Activated CD4-positive, alpha-beta T cell treated with anti-CD3 and anti-CD28 coated beads, Interleukin-2, Interleukin-4, amounts not matched to agents 100 ng/mL and 50 ng/mL, durations not matched to agents 16 hours and 8 hours (primary cell): ENCODE data around the gene GPAT3.
A peak's percentile ranks its signal among the peaks of the same experiment; 100 is the strongest.
"Not testable (repeated sequence)": the region's sequence is repeated elsewhere in the genome, so short reads cannot be mapped to it uniquely, and the experiment has no call there.

Experiments used
- DNase-seq: peaks from one replicate; pipeline ENCODE4 v3.0.0-alpha.2; 2020; ENCODE audit warnings: low spot score

Gene GPAT3

DNA sequence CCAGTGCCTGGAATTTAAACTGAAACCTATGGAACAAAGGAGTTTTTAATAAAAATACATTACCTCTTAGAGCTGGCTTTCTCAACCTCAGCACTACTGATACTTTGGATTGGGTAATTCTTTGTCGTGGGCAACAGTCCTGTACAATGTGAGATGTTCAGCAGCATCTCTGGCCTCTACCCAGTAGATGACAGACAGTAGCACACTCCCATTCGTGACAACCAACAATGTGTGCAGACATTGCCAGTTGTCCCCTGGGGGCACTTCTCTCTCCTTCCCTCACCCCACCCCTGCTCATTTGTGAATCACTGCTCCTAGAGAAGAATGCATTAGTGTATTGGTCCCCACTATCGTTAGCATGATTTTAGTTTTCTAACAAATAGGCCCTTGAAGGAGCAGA is 16.2 kb downstream of the GPAT3 start:
- no peak for DNase-seq

DNA sequence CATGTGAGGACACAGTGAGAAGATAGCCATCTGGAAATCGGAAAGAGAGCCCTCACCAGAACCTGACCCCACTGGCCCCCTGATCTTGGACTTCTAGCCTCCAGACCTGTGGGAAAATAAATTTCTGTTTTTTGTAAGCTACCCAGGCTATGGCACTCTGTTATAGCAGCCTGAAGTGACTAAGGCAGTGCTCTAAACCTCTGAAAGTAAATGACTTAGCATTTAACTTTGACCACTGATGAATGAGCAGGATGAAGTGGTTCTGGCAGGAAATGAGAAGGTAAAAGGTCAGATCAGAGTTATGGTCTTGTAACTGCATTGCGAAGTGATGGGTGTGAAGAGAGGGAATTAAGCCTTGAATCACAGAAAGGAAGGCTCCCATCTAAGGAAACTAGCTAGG is 17.0 kb downstream of the GPAT3 start:
- DNase-seq, result peak; percentile 53

DNA sequence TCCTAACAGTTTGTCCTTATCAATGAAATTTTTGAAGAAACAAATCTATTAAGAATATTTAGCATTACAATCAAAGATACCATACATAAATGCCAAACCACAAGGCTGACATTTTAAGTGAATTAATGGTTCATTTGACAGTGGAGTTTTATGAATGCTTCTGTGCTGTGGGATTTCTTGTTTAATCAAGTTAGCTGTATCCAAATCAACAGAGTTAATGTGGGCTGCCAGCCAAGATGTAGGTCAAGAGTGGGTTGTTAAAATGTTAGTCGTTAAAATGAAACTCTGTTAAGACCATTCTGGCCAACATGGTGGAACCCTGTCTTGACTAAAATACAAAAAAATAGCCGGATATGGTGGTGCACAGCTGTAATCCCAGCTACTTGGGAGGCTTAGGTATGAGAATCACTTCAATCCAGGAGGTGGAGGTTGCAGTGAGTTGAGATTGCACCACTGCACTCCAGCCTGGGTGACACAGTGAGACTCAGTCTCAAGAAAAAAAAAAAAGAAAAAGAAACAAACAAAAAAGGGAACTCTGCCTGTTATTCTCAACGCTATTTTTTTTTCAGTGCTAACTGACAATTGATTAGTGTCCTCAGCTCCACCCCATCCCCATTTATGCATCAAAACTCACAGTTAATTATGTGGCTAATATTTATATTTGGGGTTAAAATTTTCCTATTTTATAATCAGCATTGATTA is 20.2 kb downstream of the GPAT3 start:
- no peak for DNase-seq

DNA sequence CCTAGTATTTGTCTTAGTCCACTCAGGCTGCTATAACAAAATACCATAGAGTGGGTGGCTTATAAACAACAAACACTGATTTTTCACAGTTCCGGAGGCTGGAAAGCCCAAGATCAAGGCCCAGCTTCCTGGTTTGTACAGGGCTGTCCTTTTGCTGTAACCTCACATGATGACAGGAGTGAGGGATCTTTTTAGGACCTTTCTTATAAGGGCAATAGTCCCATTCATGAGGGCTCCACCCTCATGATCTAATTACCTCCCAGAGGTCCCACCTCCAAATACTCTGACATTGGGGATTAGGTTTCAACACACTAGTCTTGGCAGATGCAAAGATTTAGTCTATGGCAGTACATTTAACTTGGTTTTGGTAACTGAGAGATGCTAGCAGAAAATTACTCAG is 20.9 kb downstream of the GPAT3 start:
- no peak for DNase-seq

DNA sequence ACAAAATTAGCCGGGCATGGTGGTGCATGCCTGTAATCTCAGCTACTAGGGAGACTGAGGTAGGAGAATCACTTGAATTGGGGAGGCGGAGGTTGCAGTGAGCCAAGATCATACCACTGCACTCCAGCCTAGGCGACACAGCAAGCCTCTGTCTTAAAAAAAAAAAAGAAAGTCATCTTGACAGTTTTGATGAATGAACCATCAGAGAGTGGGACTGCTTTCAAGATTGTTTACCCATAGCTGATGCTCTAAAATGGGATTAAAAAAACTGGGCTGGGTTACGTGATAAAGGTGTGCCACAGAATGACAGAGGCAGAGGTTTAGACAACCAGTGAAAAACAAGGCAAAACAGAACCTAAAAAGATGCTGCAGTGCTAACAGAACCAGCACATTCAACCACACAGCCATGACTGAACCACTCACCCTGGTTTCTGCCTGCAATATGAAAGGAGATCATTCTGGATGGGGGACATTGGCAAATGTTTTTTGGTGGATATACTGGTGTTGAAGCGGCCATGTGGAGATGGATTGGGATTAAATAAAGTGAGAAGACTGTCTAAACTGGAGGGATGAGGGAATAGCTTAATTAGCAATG is 22.2 kb downstream of the GPAT3 start:
- DNase-seq, result no peak

DNA sequence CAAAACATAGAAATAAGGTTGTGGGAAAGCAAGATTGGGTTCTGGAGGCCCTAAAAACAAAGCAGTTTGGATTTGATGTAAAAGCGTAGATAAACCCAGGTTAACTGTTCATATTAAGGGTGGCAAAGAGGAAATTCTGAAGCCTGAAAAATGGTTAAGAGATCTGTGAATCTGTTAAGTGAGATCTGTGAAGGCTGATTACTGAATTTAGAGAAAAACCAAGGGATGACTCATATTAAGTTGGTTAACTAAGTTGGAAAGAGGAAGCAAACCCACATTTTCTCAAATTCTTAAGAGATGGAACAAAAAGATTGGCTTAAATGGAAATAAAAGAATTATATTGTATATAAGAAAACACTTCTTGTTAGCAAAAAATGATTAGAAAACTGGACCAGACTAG is 22.8 kb downstream of the GPAT3 start:
- peak; percentile 55 for DNase-seq

DNA sequence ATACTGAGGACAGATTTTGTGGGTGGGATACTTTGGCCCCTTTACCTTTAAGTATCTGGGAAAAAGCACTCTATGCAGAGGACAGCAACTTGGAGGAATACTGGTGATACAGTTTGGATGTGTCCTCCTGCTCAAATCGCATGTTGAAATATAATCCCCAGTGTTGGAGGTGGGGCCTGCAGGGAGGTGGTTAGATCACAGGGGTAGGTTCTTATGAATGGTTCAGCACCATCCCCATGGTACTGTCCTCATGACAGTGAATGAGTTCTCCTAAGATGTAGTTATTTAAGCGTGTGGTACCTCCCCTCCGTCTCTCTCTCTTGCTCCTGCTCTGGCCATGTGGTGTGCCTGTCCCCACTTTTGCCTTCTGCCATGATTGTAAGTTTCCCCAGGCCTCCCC is 24.6 kb downstream of the GPAT3 start:
- no peak for DNase-seq

DNA sequence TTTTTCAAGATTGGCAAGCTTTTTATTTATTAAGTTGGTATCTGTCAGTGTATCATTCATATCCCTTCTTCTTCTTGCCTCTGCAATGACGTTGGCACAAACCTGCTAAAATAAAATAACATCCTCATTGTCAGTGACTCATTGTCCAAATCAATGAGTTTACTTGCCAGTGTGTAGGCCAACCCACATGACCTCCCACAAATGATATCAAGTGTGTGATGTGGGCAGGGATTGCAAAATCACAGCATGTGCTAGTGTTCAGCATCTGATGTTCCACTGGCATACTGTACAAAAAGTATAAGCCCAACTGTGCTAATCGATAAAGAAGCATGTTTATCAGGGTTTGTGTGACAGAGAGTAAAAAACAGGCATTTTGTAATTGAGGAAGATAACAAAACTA is 25.5 kb downstream of the GPAT3 start:
- peak; percentile 57 for DNase-seq

DNA sequence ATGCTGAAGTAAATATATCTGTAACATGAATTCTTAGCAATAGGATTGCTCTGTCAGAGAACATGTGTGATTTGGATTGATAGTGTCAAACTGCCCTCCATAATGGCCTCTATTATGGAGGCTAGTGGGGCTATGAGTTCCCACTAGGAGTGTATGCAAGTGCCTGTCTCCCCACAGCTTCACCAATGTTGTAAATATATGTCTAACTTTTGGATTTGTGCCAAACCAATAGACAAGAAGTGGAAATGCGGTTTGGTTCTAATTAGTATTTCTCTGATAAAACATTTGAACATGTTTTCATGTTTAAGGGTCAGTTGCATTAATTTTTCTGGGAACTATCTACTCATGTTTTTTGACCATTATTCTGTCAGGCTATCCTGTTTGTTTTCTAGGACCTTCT is 28.1 kb downstream of the GPAT3 start:
- no peak for DNase-seq

DNA sequence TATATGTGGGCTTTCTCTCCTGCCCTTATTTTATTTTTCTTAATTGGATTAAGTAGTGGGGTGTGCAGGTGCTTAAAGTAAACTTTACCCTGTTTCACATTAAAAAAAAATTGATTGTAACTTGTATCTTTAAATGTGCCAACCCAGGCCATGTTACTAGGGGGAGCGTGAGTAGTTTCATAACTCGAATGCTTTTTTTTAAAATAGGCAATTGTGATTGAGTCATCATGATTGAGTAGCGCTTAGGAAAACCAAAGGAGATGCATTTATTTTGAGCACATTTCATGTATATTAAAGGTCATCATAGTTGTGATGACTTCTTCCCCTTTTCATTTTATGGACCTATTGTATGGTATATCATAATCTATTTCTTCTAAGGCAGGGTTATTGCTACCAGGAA is 32.2 kb downstream of the GPAT3 start:
- DNase-seq, result no peak

DNA sequence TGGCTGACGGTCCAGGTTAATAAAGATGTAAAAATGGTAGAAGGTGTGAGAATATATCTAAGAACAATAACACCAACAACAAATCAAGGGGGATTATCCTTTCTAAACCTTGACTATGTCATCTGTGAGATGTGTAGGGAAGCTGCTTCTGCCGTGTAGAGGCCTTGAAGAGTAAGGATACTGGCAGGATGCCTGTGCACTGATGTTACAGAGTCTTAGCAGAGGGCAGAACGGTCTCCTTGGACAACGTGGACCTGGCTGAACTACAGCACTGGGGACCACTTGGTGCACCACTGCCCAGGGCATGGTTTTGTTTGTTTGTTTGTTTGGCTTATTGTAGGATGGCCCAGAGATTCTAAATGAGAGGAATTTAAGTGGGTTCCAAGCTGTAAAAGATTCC is 33.5 kb downstream of the GPAT3 start:
- DNase-seq, result no peak

DNA sequence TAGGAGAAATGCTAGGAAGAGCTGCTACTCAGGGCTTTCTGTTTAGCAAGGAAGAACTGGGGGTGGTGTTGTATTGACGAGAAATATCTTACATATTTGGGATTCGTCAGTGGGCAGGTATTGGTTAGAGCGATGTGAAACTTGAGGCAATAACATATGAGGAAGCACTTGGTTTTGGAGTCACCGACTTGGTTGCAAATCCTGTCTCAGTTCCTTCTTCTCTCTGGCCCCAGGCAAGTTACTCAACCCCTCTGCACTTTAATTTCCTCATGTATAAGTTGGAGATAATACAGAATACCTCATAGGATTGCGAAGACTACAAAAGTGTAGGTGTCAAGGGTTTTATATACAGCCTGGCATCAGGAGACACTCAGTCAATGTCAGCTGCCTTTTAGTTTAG is 34.1 kb downstream of the GPAT3 start:
- no peak for DNase-seq

DNA sequence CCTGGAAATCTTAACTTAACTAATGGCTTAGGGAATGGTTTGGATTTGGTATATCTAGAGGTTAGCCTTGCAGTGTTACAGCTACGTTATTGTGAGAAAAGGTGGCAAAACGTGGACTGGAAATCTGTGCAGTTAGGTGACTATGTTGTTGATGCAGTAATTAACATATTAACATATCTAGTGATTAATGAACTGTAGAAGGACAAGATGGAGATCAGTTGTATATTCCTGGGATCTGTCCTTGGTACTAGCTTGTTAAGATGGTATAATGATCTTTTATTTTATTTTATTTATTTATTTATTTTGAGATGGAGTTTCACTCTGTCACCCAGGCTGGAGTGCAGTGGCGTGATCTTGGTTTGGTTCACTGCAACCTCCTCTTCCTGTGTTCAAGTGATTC is 36.9 kb downstream of the GPAT3 start:
- no peak for DNase-seq

DNA sequence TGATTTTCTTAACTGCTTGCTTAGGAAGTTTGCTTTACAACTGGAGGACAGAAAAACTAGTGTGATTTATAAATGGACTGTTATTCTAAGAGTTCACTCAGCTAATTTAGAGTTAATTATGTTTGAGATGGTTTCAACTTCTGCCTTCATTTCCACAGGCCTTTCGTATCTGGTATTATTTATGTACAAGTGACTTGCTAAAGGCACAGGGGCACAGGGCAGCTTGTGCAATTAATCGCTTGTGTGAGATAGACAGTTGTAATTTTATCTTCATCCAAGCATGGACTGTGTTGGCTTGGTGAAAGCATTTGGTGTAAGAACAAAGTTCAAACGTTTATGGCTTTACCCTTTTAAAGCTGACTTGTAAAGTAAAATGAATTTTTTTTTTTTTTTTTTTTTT is 38.3 kb downstream of the GPAT3 start:
- no peak for DNase-seq

DNA sequence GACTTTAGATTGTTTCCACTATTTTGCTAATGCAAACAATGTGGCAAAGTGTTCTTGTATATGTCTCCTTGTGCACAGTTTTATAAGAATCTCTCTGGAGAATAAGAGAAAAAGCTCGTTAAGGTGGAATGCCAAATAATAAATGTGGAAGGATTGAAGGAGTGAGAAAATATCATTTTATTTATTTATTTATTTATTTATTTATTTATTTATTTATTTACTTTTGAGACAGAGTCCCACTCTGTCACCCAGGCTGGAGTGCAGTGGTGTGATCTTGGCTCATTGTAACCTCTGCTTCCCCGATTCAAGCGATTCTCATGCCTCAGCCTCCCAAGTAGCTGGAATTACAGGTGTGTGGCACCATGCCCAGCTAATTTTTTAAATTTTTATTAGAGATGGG is 40.3 kb downstream of the GPAT3 start:
- not testable (repeated sequence) for DNase-seq

DNA sequence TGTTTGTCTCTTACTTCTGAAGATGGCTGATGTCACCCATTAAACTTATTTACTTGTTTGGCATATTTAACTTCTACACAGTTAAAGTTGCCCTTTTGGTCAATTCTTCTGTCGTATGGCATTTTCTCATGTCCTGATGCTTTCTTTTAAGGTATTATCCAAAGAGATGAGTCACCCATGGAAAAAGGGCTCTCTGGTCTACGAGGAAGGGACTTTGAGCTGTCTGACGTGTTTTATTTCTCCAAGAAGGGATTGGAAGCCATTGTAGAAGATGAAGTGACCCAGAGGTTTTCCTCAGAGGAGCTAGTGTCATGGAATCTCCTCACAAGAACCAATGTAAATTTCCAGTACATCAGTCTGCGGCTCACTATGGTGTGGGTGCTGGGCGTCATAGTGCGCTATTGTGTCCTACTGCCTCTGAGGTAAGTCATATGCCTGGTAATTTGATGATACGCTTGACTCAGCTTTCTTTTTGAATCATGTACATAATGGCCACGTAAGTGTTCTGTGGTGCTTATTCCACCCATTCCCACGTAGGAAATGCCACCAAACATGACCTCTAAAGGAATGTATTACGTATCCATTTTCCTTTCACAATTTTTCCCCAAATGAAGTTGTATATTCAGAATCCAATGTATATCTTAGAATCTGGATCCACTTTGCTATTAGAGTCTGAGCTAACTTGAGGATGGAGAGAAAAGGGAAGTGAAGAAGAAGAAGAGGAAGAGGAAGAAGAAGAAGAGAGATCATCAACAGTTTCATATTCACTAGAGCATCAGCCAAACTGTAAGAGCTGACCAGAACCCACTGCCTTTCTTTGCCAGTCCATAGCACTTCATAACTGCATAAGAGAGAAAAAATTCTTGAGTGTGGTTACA is 45.7 kb downstream of the GPAT3 start:
- no peak for DNase-seq

DNA sequence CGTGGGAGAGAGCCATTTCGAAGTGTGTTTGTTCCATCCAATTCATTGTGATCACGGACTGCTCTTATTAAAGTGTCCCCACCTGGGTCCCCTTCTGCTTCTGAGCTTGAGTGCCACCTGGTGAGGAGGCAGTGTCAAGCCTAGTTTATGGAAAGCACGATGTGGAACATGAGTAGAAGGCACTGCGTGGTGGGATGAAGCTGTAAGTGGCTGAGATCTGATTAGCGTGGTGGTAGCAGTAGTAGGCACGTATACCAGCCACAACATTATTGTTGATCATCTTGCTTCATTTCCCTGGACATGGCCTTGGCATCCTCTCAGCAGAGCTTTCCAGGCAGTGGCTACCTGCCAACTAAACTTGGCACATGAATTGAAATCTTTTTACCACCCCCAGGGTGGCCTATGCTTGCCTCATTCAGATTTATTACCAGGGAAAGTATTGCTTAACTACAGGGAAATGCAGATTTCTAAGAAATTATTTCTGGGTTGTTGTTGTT is 46.4 kb downstream of the GPAT3 start:
- DNase-seq, result no peak

DNA sequence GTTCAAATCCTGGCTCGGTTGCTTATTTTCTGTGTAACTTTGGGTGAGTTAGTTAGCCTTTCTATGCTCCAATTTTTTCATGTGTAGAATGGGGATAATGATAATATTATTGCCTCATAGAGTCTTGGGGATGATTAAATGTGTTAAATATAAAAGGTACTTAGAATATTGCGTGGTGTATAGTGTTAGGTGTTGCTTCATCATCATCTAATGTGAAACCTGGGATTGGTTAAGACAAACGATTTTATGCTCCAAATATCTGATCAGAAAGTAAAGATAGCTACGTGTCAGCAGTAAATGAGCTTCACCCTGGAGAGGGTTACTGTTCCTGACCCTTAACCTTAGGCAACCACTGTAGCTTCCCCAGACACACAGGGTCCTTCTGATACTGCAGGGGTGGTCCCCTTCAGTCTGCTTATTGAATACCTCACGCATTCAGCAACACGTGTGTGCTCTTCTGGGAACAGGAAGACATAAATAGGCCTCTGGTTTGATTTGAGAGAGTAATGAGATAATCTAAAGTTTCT is 50.1 kb downstream of the GPAT3 start:
- DNase-seq, result no peak

DNA sequence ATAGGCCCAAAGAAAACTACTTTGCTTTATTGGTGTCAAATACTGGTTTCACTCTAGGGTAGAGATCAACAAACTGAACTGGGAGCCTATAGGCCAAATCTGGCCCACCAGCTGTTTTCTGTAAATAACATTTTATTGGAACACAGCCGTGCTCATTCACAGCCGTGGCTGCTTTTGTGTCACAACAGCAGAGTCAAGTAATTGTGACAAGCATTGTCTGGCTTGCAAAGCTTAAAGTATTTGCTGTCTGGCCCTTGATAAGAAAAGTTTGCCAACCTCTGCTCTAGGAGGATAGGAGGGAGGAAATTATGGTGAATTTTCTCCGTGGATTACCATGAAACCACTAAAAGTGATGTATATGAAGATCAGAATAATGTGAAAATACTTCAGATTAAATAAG is 53.4 kb downstream of the GPAT3 start:
- DNase-seq, result no peak

DNA sequence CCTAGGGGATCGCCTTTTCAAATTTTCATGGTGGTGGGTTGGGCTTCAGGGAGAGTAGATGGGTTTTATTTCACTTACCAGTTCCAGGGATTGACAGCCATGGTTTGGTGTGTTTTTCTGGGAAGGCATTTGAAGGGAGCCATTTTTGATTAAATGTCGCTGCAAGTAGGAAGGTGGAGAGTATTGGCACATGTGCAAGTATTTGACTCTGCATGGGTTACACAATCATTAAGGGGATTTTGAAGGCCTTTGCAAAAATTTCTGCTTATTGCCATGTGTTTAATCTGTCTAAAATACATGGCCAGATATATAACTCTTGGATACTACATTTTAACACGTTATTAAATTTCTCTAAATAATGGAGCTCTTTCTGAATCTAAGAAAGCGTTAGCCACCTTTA is 55.1 kb downstream of the GPAT3 start:
- DNase-seq, result no peak

DNA sequence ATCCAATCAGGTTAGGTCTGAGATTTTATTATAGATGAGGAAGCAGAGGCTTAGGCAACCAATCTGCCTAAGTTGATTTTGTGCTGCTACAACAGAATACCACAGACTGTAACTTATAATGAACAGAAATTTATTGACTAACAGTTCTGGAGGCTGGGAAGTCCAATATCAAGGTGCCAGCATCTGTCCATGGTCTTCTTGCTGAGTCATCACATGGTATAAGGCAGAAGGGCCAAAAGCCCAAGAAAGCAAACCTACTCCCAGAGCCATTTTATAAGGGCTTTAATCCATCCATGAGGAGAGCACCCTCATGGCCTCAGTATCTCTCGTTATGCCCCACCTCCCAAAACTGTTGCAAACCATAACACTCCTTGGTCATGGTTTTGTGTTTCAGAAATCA is 55.8 kb downstream of the GPAT3 start:
- DNase-seq, result no peak

DNA sequence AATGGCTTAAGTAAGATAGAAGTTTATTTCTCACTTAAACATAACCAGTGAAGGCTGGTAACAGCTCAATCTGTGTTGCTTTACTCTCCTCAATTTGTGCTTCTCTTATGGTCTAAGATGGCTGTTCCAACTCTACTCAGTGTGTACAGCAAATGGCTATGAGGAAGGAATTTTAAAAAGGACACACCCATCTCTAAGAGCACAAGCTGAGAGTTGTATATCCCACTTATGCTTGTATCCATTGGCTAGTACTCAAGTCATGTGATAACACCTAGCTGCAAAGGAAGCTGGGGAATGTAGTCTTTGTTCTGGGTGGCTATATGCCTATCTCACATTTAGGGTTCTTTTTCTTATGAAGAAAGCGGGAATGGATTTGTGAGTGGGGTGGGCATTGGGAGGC is 63.3 kb downstream of the GPAT3 start:
- DNase-seq, result peak; percentile 17

DNA sequence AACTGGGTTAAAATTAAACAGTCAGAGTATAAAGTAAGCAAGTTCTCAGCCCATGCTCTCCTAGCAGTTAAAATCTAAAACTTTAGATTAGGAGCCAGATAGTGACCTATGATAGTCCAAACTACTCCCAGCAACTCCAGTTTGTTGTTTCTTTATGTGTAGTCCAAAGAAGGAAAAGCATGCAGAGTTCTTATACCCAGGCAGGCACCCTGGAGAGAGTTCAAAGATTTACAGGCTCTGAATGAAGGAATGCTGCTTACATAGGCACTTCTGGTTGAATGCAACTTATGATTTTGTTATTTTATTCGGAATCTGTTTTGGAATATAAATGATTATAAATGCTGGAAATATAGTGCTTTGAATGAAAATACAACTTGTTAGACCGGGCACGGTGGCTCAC is 67.2 kb downstream of the GPAT3 start:
- DNase-seq, result no peak
